Skeletal muscle satellite cell (primary cell): ENCODE measurements around the gene FBXL13.

Source experiments
- H3K27me3 ChIP-seq: 2 replicates; pipeline ENCODE4 v1.7.0; 2013; ENCODE audit warnings: low read length; ENCODE audit not compliant: control insufficient read depth, insufficient read depth
- H3K36me3 ChIP-seq: 2 replicates; pipeline ENCODE4 v1.7.0; 2013; ENCODE audit warnings: mild to moderate bottlenecking, control low read depth, low read length; ENCODE audit not compliant: insufficient read depth
- H3K4me1 ChIP-seq: 2 replicates; pipeline ENCODE4 v1.7.0; 2013; ENCODE audit warnings: low read length; ENCODE audit not compliant: control insufficient read depth, insufficient read depth
- H3K4me2 ChIP-seq: 2 replicates; pipeline ENCODE4 v1.7.0; 2013; ENCODE audit warnings: mild to moderate bottlenecking, low read length
- H3K4me3 ChIP-seq: 2 replicates; pipeline ENCODE4 v1.7.0; 2013; ENCODE audit warnings: low read length
- H3K9ac ChIP-seq: 2 replicates; pipeline ENCODE4 v1.7.0; 2013; ENCODE audit warnings: mild to moderate bottlenecking, low read depth, low read length, moderate library complexity
- H3K9me3 ChIP-seq: replicated peaks from 2 replicates; pipeline ENCODE4 v1.7.0; 2013; ENCODE audit warnings: mild to moderate bottlenecking, control low read depth, low read length

The FBXL13 gene

DNA sequence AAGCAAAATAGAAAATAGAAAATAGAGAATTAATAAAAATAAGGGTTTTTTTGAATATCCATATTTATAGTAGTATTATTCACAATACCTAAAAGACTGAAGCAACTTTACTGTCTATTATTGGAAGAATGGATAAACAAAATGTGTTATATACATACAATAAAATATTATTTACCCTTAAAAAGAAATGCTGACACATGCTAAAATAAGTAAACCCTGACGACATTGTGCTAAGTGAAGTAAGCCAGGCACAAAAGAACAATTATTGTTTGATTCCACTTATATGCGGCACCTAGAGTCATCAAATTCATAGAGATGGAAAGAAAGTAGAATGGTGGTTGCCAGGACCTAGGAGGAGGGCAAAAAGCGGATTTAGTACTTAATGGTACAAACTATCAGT lies 122.8 kb downstream of the FBXL13 start:
- no peak overlapping the region for H3K9ac ChIP-seq
- no peaks in the 10 kb centered on the region for H3K36me3 ChIP-seq
- H3K4me1 ChIP-seq, result no peaks in the 10 kb centered on the region
- H3K9me3 ChIP-seq, result no peaks in the 10 kb centered on the region
- no peak overlapping the region for H3K4me2 ChIP-seq
- no peak overlapping the region for H3K4me3 ChIP-seq
- no peaks in the 10 kb centered on the region for H3K27me3 ChIP-seq

DNA sequence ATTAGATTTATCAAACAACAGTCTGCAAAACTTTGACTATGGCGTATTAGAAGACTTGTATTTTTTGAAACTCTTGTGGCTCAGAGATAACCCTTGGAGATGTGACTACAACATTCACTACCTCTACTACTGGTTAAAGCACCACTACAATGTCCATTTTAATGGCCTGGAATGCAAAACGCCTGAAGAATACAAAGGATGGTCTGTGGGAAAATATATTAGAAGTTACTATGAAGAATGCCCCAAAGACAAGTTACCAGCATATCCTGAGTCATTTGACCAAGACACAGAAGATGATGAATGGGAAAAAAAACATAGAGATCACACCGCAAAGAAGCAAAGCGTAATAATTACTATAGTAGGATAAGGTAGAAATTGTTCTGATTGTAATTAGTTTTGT lies 130.4 kb downstream of the FBXL13 start:
- H3K4me1 ChIP-seq, result no peaks in the 10 kb centered on the region
- peaks cover 9% of the 10 kb centered on the region for H3K36me3 ChIP-seq
- H3K4me2 ChIP-seq, result no peak overlapping the region
- H3K27me3 ChIP-seq, result no peaks in the 10 kb centered on the region
- H3K4me3 ChIP-seq, result no peak overlapping the region
- no peak overlapping the region for H3K9ac ChIP-seq
- H3K9me3 ChIP-seq, result no peaks in the 10 kb centered on the region

DNA sequence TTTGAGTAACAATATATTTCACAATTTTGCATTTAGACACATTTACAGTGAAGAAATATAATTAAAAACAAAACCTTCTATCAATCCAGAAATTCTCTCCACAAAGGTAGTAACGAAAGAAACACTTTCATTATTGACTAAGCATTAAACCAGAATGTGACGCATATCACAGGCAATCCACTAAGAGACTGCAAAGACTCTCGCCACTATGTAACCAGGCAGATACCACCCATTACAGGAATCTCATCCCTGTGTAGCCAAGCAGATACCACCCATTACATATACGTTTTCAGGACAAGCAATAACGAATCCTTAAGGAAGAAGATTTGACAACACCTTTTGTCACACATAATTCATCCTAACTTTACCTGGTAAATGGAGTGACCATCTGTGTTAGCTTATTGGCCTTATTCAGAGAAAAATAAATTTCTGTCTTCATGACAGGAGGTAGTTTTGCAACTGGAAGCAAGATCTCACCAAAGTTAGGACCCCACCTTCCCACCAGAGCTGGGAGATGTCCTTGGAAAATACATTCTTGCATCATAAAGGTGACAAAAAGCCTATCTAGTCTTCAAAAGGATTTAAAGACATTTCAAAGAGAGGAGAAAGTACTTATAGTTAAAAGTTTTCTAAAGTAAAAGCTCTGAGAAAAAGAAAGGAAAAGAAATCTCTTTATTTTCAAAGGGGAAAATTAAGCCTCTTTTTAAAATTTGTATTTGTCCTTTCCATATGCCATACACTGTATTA lies 131.0 kb downstream of the FBXL13 start:
- no peak overlapping the region for H3K4me3 ChIP-seq
- H3K27me3 ChIP-seq, result no peaks in the 10 kb centered on the region
- H3K9me3 ChIP-seq, result no peaks in the 10 kb centered on the region
- H3K4me1 ChIP-seq, result no peaks in the 10 kb centered on the region
- no peak overlapping the region for H3K9ac ChIP-seq
- no peak overlapping the region for H3K4me2 ChIP-seq
- H3K36me3 ChIP-seq, result peaks cover 9% of the 10 kb centered on the region

DNA sequence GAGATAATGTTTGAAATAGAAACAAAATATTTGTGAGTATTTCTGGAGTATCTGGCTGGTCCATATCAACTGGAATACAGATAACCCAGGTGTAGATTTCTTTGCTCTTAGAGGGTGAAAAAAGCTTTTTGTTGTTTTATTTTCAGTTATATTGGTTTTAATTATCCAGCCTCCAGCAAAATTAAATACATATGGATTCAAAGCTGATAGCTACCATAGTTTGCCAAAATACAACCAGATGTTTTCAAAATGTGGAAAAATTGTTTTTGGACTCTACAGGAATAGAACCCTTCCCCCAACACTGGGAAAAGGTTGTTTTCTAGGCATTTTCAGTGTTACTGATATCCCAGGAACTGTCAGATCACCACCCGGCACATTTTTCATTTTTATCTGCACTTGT lies 131.7 kb downstream of the FBXL13 start:
- no peaks in the 10 kb centered on the region for H3K27me3 ChIP-seq
- peaks cover 9% of the 10 kb centered on the region for H3K36me3 ChIP-seq
- no peaks in the 10 kb centered on the region for H3K9me3 ChIP-seq
- H3K4me2 ChIP-seq, result no peak overlapping the region
- no peak overlapping the region for H3K4me3 ChIP-seq
- H3K4me1 ChIP-seq, result no peaks in the 10 kb centered on the region
- no peak overlapping the region for H3K9ac ChIP-seq

DNA sequence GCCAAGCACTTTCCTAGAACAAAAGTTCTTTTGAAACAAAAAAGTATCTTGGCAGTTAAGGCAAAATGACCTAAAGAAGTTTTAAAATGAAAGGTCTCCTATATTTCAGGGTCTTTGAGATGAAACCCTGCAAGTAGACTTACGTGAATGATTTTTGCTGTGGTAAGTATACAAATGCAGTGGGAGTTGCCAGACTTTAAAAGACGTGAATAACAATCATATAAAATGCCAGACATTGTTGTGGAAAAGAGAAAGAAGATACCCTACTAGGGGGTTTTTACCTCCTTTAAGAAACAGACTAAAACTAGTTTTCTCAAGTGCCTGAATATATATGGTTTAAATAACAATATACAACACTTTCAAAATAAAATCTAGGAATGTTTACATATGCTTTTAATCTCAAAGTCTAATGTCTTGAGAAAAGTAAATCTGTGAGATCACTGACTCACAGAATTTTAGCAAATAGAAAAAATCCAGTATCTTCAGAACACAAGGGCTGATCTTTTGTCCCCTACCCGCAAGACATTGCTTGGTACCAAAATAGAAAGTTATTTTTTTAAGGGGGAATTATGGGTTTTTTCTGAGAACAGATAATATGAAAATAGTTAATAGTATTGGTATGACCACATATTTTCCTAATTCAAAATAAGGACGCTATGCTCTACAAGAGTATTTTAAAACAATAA lies 132.3 kb downstream of the FBXL13 start:
- Histone ChIP-seq H3K4me1 (no peaks in the 10 kb centered on the region), H3K4me2 (no peak overlapping the region), H3K4me3 (no peak overlapping the region), H3K9me3 (no peaks in the 10 kb centered on the region), H3K9ac (no peak overlapping the region), H3K27me3 (no peaks in the 10 kb centered on the region), H3K36me3 (peaks cover 9% of the 10 kb centered on the region)

DNA sequence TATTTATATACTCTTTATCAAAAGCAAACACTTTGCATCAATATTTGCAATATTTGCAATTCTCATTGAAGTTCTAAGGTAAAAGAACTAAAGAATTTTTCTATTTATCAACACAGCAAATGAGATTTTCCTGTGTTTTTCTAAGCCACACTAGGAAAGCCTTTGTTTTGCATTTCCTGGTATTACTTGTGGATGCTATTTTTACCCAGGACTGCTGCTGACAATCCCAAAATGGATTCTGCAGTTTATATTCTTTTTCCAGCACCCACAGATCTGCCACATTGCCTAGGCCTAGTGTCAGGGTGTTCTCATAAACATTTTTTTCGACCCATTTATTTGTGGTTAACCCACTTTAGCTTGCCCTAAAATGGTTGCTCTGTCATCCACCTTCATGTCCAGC lies 135.9 kb downstream of the FBXL13 start:
- no peak overlapping the region for H3K4me2 ChIP-seq
- H3K9ac ChIP-seq, result no peak overlapping the region
- no peaks in the 10 kb centered on the region for H3K27me3 ChIP-seq
- no peaks in the 10 kb centered on the region for H3K36me3 ChIP-seq
- no peak overlapping the region for H3K4me3 ChIP-seq
- H3K9me3 ChIP-seq, result no peaks in the 10 kb centered on the region
- peaks cover 12% of the 10 kb centered on the region for H3K4me1 ChIP-seq

DNA sequence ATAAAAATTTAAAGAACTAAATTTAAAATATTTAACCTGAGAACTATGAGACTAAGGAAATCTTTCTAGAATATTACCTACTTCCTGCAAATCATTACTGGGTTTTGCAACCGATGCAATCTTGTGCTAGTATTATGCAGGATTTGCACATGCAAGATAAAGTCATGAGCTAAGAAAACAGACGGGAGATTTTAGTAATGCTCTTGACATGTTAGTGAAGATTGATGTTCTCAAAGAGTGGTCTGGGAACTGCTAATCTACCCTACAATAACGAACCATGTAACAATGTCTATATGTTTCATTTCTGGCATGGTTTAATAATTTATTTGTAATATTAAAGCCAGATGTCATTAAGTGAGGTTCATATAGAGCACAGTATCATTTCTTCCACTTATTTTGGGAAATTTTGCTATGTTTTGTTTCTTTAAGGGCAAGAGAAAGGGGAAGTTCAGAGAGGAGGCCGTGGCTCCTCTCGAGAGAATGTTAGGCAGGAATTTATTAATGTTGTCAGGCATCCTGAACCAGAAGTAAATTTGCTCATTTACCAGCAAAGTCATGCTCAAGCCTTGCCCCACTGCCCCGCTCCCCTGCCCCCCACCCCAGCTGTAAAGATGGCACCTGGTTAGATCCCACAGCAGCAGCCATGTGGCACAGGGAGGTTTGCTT lies 139.0 kb downstream of the FBXL13 start:
- no peak overlapping the region for H3K4me2 ChIP-seq
- H3K4me1 ChIP-seq, result peaks cover 21% of the 10 kb centered on the region
- H3K36me3 ChIP-seq, result no peaks in the 10 kb centered on the region
- H3K27me3 ChIP-seq, result no peaks in the 10 kb centered on the region
- H3K9me3 ChIP-seq, result no peaks in the 10 kb centered on the region
- no peak overlapping the region for H3K9ac ChIP-seq
- H3K4me3 ChIP-seq, result no peak overlapping the region

DNA sequence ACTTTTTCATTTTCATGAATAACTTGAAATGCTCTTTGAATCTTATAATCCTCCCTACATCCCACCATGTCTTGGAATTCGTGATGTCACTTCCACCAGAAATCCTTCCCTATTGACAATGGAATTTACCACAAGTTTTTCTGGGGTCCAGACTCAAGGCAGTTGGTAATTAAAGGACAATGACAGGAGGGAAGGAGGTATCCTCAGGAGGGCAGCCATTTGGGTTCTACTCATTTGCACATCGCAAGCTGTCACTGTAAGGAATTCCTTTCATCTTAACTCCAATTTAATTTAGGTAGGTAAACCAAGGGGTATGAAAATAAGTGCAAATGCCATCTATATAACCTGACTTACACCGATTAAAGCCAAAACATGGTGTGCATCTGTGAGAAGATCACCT lies 139.9 kb downstream of the FBXL13 start:
- H3K4me3 ChIP-seq, result no peak overlapping the region
- H3K36me3 ChIP-seq, result no peaks in the 10 kb centered on the region
- no peaks in the 10 kb centered on the region for H3K27me3 ChIP-seq
- no peaks in the 10 kb centered on the region for H3K9me3 ChIP-seq
- H3K9ac ChIP-seq, result peak overlapping the region; percentile 62
- H3K4me1 ChIP-seq, result peaks cover 21% of the 10 kb centered on the region
- peak overlapping the region; percentile 61 for H3K4me2 ChIP-seq

DNA sequence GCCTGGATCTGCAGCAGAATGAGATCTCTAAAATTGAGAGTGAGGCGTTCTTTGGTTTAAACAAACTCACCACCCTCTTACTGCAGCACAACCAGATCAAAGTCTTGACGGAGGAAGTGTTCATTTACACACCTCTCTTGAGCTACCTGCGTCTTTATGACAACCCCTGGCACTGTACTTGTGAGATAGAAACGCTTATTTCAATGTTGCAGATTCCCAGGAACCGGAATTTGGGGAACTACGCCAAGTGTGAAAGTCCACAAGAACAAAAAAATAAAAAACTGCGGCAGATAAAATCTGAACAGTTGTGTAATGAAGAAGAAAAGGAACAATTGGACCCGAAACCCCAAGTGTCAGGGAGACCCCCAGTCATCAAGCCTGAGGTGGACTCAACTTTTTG lies 140.4 kb downstream of the FBXL13 start:
- Histone ChIP-seq H3K9me3 (no peaks in the 10 kb centered on the region), H3K36me3 (no peaks in the 10 kb centered on the region), H3K9ac (peak overlapping the region; percentile 62), H3K4me1 (peaks cover 21% of the 10 kb centered on the region), H3K27me3 (no peaks in the 10 kb centered on the region), H3K4me2 (peak overlapping the region; percentile 61), H3K4me3 (peak overlapping the region; percentile 22)

DNA sequence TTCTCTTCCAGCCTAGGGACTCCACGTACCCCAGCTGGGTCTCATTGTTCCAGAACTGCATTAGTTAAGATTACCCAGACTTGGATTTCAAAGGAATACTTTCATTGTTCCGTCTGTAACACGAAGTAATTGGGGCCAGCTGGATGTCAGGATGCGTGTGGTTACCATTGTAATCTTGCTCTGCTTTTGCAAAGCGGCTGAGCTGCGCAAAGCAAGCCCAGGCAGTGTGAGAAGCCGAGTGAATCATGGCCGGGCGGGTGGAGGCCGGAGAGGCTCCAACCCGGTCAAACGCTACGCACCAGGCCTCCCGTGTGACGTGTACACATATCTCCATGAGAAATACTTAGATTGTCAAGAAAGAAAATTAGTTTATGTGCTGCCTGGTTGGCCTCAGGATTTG lies 140.8 kb downstream of the FBXL13 start:
- H3K4me3 ChIP-seq, result peak overlapping the region; percentile 22
- H3K27me3 ChIP-seq, result no peaks in the 10 kb centered on the region
- no peaks in the 10 kb centered on the region for H3K36me3 ChIP-seq
- H3K4me2 ChIP-seq, result peak overlapping the region; percentile 61
- H3K9ac ChIP-seq, result peak overlapping the region; percentile 62
- no peaks in the 10 kb centered on the region for H3K9me3 ChIP-seq
- H3K4me1 ChIP-seq, result peaks cover 21% of the 10 kb centered on the region

DNA sequence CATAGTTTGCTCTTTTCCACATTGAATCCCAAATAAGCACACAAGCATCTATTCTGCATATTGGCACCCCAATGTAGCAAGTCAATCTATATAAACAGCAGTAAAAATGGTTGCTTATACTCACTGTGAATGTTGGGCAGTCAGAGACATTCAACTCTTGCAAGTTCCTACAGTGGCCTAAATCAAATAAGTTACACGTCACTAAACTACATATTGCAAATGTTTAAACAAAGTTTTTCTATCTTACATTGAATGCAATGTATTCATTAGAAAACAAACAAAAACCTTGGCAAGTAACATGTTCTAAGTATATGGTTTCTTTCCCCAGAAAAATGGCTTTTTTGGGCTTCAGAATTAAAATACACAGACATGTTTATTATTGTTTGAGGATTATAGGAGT lies 142.8 kb downstream of the FBXL13 start:
- Histone ChIP-seq H3K27me3 (no peaks in the 10 kb centered on the region), H3K9ac (no peak overlapping the region), H3K4me2 (no peak overlapping the region), H3K36me3 (no peaks in the 10 kb centered on the region), H3K9me3 (no peaks in the 10 kb centered on the region), H3K4me1 (peaks cover 29% of the 10 kb centered on the region), H3K4me3 (no peak overlapping the region)
